GM21381 (cell line): ENCODE data around the gene PPP1R14B.

Source experiments
- ATAC-seq: cut with Tn5 transposase; IDR thresholded peaks from one replicate; pipeline ENCODE4 v1.9.1; 2021; ENCODE audit warnings: mild to moderate bottlenecking, moderate library complexity; ENCODE audit not compliant: unreplicated experiment

The PPP1R14B gene

DNA sequence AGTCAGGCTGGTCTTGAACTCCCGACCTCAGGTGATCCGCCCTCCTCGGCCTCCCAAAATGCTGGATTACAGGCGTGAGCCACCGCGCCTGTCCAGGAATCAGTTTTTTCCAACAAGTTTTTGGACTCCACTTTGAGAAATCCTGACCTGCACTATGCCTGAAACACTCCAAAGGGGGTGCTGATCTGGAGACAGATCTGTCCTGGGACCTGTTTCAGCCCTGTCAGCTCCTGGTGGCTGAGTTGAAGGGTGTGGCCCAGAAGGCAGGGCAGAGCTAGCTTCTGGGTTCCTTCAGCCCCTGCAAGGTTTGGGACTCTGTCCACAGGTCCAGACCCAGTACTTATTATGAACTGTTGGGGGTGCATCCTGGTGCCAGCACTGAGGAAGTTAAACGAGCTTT lies 15.2 kb downstream of the PPP1R14B start:
- ATAC-seq, result no peak

DNA sequence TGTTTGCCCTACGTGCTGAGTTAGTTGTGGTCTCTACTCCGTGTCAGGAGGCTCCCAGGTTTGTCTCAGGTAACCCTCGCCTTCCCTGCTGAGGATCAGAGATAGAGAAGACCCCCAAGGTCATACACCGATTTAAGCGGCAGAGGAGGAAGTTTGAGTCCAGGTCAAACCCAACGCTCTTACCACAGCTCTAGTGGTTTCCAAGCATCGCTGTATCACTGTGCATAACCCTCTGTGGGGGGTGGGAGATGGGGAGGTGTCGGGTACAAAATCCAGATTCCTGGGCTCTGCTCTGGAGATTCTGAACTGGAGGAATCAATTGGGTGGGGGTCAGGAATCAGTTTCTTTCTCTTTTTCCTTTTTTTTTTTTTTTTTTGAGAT lies 15.8 kb downstream of the PPP1R14B start:
- no peak for ATAC-seq

DNA sequence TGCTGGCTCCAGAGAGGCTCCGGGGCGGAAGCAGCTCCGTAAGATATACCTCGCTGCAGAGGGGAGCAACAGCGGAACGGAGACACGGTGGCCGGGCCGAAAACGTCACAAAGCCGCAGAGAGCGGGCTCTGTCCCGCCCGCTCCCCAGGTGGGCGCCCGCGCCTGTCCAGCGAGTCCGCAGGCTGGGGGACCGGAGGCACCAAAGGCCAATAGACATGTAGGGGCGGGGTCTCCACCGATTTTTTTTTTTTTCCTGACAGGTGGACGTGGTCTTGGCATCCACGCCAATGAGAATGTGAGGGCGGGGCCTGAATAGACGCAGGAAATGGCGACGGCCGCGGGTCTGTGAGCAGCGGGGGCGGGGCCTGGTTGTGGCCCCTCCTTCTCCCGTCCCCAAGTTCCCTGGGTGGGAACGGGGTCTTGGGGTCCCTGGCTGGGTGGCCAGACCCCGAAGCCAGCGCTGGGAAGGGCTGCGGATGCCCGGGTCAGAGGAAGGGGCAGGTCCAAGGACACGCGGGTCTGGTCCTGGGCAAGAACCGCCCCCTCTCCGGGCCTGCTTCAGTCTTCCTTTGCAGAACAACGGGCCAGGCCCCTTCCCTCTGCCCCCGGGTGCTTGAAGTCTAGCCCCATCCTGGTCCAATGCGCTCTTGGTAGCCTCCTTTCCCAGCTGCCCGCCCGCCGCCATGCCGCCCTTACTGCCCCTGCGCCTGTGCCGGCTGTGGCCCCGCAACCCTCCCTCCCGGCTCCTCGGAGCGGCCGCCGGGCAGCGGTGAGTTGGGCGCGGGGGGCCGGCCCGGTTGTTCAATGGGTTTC lies 16.4 kb downstream of the PPP1R14B start, which contains the start of gene DNAJC4:
Gene DNAJC4 (plus strand): TSS at position 378 of the 814 bp plus-strand sequence. CDS start 307 bp downstream, at position 685.
- ATAC-seq, result peak; percentile 46

DNA sequence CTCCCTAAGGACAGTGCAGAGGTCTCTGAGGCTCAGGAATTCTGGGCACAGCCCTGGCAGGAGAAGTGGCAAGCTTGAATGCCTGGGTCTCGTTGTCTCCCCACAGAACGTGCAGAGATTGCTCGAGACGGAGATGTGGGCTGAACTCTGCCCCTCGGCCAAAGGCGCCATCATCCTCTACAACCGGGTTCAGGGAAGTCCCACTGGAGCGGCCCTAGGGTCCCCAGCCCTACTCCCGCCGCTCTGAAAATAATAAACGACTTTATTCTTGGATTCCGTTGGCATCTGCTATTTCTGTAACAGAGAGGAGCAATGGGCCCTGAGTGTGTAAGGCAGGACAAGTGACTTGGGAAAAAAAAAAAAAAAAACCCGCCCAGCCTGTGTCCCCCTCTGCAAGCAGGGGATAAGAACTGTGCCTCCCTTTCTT lies 17.0 kb downstream of the PPP1R14B start:
- ATAC-seq, result no peak

DNA sequence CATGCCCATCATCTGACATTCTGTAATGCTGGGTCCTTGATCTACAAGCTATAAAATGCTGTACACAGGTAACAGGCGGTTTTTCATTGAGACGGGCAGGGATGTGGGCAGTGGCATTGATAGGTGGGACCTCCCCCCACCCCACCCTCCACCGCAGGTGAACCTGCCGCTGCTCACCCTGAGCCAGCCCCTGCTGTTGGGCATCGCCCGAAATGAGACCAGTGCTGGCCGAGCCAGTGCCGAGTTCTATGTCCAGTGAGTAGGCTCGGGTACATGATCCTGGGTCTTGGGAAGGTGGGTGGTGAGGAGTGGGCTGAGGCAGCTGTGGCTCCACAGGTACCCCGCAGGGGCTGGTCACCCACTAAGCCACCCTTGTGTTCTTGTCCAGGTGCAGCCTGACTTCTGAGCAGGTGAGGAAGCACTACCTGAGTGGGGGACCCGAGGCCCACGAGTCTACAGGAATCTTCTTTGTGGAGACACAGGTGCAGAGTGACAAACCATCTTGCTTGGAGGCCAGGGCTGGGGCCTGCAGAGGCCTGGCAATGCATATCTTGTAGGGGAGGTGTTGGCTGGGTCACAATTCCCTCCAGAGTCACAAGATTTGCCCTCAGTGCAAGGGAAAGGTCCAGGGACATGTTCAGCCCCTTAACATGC lies 17.5 kb downstream of the PPP1R14B start:
- no peak for ATAC-seq

DNA sequence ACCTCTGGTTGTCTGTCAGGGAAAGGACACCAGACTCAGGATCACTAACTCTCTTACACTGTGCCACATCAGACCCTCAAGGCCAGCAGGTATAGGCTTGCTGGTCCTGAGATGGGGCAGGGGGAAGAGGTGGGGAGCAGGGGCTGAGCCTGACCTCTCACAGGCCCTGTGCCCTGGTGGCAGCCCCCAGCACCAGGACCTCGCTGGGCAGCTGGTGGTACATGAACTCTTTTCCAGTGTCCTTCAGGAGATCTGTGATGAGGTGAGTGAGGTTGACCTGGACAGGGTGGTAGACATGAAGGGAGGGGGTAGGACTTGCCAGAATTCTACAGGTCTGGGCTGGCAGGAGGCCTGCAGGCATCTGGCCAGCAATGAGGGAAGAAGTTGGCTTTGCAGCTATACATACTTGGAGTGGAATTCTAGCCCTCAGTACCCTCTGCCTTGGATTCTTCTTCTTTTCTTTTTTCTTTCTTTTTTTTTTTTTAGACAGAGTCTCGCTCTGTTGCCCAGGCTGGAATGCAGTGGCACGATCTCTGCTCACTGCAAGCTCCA lies 19.3 kb downstream of the PPP1R14B start:
- no peak for ATAC-seq

DNA sequence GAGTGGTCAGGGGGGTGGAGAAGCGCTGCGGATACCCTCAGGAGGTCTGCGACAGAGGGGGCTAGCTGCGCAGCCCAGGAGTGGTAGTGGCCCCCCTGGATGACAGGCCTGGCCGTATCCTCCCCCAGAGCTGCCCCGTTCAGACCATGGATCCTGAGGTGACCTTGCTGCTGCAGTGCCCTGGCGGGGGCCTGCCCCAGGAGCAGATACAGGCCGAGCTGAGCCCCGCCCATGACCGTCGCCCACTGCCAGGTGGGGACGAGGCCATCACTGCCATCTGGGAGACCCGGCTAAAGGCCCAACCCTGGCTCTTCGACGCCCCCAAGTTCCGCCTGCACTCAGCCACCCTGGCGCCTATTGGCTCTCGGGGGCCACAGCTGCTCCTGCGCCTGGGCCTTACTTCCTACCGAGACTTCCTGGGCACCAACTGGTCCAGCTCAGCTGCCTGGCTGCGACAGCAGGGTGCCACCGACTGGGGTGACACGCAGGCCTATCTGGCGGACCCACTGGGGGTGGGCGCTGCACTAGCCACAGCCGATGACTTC lies 20.2 kb downstream of the PPP1R14B start:
- peak; percentile 24 for ATAC-seq

DNA sequence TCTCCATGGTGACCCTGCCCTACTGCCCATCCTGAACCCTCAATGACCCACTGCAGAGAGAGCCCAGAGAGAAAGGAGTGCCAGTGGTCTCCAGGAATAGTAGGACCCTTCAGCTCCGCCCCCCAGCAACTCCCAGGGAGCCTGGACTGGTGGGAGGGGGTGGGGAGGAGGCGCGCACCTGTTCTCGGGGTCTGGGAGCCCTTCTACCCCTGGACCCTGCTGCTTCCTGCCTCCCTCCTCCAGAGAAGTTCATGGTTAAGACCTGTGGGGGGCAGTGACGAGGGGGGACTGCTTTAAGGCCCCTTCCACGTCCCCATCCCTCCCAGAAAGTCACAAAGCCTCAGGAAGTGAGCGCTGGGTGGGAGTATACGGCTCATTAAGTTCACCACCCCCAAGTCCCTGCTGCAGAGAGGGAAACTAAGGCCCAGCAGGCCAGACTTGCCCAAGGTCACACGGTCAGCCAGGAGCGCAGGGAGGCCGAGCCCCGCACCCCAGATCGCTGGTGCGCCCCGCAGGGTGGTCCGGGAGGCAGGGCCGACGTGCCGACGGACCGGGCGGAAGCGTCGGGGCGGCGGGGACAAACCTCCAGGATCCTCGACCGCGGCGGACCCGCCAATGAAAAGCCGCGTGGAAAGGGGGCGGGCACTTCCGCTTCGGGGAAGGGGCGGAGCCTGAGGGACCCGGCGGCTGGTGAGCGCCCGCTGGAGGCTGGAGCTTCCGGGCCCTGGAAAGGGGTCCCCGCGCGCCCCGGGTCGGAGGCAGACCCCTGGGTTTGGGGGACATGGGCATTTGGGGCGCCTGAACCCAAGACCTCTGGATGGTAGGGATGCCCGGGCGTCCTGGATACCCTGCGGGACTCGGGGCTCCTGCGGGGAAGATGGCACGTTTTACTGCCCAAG lies 20.9 kb downstream of the PPP1R14B start, which contains the start of the genes NUDT22 and TRPT1:
Gene NUDT22 (plus strand): TSS at position 667 of the 899 bp plus-strand sequence. CDS start 379 bp downstream, outside the sequence.
Gene TRPT1 (minus strand): TSS at position 579 of the 899 bp plus-strand sequence. CDS start 326 bp downstream, at position 253.
- peak; percentile 54 for ATAC-seq

DNA sequence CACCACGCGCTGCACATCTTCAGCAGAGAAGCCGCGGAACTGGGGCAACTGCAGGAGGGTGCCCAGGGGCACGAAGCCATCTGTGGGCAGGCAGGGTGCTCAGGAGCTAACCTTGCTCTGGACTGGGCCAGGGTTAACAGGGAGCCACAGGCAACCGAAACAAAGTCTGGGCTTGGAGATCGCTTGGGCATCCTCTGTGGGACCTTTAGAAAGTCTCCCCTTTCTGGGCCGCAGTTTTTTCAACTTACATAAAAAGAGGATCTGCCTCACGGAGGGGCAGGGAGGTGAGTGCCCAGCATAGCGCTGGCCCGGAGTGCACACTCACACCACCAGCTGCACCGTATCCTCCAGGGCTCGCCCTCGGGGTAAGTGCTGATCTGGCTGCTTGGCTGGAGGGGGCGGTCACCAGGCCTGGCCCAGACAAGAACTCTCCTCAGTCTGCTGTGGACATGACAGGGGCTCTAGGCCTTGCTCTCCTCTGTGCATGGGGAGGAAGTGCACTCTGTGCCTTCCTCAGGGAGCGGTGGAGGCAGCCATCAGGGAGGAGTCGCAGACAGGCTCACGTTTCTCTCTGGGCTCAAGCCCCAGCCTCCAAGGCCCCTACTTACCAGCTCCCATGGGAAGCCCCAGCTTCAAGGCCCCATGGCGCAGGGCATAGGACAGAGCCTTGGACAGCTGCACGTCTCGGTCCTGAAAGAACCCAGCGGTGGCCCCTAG lies 21.7 kb downstream of the PPP1R14B start:
- ATAC-seq, result no peak

DNA sequence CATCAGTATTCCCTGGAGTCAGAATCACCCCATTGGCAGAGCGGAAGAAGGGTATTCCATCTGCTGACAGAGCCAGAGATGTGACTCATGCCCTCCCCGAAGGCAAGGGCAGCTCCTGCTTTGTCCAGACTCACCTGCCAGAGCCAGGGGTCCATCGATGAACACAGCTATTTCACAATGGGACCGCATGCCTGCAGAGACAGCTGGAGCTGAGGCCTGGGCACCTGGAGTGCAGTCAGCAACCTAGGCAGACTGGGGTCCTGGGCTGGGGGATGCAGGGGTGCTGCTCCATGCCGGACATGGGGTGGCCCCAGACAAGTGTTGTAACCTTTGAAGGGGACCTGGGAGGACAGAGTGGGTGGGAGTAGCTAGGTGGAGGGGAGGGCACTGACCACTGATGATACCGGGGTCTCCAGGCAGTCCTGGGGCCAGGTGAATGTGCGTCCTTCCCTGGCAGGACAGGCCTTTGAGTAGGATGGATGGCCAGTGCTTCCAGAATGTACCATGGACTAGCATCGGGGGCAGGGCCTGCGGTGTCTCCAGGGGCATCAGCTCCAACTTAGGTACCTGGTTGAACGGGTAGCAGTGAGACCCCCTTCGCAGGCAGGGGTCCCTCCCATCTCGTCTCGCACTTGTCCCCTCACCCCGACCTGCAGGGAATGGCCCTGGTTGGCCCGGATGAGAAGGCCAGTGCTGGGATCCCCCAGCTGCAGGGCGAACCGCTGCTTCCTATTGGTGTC lies 22.4 kb downstream of the PPP1R14B start:
- no peak for ATAC-seq

DNA sequence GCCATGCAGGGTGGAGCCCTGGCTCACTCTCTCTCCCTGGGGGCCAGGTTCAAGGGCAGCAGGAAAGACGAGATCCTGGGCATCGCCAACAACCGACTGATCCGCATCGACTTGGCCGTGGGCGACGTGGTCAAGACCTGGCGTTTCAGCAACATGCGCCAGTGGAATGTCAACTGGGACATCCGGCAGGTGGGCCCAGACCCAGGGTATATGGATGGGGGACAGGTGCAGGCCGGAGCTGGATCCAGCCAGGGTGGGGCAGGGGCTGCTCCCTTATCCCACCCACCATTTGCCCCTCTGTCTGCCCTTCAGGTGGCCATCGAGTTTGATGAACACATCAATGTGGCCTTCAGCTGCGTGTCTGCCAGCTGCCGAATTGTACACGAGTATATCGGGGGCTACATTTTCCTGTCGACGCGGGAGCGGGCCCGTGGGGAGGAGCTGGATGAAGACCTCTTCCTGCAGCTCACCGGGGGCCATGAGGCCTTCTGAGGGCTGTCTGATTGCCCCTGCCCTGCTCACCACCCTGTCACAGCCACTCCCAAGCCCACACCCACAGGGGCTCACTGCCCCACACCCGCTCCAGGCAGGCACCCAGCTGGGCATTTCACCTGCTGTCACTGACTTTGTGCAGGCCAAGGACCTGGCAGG lies 23.6 kb downstream of the PPP1R14B start:
- ATAC-seq, result no peak

DNA sequence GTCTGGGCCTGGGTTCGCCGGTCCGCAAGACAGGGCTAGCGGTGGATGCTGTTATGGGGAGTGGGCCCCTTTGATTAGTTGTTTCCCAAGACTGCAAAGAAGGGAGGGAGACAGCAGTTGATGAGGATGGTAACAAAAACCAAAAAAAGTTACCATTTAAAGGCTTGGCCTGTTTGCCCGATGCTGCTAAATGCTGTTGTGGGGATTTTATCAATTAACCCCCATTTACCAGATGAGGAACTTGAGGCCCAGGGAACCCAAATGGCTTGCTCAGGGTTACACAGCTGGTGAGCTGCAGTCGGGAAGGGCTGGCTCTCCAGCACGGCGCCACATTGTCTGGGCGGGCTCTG lies 24.1 kb downstream of the PPP1R14B start:
- no peak for ATAC-seq

DNA sequence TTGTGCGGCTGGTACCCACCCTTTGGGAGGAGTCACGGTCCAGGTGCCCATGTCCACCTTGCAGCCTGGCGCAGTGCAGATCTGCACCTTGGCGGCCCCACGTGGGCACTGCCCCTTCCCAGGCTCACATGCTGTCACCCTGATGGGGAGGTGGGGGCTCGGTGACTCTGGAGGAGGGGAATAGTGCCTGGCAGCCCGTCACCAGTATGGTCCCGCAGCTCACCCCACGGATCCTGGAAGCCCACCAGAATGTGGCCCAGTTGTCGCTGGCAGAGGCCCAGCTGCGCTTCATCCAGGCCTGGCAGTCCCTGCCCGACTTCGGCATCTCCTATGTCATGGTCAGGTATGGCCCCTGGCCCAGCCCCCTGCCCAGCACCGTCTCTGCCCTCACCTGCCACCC lies 25.9 kb downstream of the PPP1R14B start:
- no peak for ATAC-seq

DNA sequence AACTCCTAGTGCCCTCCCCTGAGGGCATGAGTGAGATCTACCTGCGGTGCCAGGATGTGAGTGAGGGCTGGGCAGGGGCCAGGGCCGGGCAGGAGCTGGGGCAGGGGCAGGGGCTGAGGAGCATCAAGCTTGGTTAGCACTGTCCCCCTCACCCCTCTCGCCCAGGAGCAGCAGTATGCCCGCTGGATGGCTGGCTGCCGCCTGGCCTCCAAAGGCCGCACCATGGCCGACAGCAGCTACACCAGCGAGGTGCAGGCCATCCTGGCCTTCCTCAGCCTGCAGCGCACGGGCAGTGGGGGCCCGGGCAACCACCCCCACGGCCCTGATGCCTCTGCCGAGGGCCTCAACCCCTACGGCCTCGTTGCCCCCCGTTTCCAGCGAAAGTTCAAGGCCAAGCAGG lies 26.5 kb downstream of the PPP1R14B start:
- ATAC-seq, result no peak

DNA sequence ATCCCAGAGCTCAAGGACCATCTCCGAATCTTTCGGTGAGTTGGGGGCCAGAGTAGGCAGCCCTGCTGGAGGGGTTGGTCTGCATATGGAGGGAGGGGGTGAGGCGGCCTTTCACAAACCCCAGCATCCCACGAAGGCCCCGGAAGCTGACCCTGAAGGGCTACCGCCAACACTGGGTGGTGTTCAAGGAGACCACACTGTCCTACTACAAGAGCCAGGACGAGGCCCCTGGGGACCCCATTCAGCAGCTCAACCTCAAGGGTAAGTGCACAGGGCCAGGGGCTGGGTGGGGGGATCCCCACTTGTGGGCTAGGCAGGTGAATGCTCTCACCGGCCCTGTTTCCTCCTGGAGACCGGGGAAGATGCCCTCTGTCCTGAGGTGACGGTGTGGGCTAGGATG lies 27.0 kb downstream of the PPP1R14B start:
- no peak for ATAC-seq

DNA sequence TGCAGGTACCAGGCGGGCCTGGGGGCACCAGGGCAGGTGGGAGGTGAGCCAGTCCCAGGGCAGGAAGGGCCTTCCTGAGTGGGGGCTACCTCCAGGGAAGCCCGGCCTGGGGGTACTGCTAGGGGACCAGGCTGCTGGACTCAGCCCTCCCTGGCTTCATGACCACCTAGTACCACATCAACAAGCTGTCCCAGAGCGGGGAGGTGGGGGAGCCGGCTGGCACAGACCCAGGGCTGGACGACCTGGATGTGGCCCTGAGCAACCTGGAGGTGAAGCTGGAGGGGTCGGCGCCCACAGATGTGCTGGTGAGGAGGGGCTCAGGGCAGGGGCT lies 27.4 kb downstream of the PPP1R14B start:
- ATAC-seq, result no peak

DNA sequence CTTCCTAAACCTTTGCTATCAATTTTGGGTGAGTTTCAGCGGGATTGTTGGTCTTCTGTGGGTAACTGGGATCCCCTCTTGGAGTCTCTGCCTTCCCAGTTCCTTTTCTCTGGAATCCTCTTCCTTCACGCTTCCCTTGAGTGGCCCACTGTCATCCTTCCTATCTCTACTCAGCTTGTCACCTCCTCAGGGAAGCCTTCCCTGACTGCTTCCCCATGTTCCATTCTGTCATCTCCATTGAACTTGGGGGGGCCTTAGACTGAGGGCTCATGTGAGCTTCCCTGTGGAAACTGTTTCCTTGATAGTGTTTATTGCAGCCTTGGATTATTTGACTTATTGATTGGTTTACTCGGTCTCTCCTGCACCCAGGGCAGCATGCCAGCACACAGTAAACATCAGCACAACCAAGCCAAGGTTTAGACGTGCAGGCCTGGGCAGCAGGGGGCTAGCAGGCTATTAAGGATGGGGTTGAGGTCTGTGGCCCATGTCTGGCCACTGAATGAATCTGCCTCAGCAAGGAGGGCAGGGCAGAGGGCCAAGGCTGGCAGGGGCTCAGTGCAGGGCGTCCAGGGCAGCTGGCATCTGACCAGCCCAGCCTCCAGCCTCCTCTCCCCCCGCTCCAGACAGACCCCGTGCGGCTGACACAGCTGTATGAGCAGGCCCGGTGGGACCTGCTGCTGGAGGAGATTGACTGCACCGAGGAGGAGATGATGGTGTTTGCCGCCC lies 28.0 kb downstream of the PPP1R14B start:
- no peak for ATAC-seq

DNA sequence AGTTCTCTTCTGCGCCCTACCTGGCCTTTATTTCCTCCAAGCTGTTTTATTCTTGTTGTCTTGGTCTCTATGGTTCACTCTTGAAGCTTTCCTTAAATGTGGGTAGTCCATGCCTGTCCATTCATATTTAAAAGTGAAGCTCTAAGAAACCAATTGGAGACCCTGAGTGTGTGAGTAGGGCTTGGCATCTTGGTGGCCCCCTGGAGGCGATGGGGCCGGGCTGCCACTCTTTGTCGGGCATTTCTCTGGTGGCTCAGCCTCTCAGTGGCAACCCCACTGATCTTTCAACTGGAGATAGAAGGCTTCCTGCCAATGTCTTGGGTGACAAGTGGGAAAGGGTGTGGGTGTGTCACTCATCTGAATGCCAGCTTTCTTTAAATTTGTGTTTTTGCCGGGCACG lies 29.9 kb downstream of the PPP1R14B start:
- ATAC-seq, result no peak
